ENCODE results near the gene ITIH3.
A peak's percentile ranks its signal among the peaks of the same experiment; 100 is the strongest.
"Not testable (repeated sequence)": the region's sequence is repeated elsewhere in the genome, so short reads cannot be mapped to it uniquely, and the experiment has no call there.

The ITIH3 gene, protein sequence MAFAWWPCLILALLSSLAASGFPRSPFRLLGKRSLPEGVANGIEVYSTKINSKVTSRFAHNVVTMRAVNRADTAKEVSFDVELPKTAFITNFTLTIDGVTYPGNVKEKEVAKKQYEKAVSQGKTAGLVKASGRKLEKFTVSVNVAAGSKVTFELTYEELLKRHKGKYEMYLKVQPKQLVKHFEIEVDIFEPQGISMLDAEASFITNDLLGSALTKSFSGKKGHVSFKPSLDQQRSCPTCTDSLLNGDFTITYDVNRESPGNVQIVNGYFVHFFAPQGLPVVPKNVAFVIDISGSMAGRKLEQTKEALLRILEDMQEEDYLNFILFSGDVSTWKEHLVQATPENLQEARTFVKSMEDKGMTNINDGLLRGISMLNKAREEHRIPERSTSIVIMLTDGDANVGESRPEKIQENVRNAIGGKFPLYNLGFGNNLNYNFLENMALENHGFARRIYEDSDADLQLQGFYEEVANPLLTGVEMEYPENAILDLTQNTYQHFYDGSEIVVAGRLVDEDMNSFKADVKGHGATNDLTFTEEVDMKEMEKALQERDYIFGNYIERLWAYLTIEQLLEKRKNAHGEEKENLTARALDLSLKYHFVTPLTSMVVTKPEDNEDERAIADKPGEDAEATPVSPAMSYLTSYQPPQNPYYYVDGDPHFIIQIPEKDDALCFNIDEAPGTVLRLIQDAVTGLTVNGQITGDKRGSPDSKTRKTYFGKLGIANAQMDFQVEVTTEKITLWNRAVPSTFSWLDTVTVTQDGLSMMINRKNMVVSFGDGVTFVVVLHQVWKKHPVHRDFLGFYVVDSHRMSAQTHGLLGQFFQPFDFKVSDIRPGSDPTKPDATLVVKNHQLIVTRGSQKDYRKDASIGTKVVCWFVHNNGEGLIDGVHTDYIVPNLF

DNA sequence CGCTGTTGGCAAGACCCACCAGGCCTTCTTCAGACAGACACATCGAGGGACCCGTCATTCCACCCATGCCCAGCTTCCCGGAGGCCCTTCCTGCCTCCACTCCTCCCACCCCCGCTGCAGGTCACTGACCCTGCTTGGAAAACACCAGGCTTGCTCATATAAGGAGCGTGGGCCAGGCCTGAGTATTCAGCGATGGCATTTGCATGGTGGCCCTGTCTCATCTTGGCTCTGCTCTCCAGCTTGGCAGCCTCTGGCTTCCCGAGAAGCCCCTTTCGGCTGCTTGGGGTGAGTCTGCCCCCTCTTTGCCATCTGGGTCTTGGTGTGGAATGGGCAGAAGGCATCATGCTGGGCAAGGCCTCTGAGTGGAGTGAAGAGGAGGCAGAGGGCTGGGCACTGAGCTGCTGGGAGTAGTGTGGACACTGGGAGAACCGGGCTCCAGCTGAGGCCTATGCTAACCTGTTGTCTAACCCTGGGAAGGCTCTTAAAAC is at the start of gene ITIH3:
Gene ITIH3 (plus strand): TSS at position 185 of the 488 bp plus-strand sequence. CDS start 8 bp downstream, at position 193.
- no peak for DNase-seq (ENCODE audit: low read depth, low spot score)

DNA sequence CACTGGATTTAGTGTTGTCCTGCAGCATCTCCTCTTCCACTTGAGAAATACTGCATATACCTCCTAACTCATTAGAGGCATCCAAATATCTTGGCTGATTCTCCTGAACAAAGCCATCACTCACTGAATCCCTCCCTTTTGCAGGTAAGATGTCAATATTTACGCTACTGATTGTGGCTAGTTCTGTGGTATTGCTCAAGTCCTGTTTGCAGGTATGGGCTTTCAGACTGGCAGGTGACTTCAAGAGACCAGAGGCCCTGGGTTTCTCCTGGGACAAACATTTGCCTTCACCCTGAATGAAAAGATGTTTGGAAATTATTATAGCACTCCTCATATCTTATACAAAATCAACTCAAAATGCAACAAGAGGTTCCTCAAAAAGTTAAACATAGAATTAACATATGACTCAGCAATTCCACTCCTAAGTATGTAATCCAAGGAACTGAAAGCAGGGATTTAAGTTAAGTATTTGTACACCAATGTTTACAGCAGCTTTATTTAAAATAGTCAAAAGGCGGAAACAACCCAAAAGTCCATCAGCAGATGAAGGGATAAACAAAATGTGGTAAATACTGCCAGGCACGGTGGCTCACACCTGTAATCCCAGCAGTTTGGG is 42.4 kb upstream of the ITIH3 start:
- no peak for DNase-seq (ENCODE audit: low read depth, low spot score)

DNA sequence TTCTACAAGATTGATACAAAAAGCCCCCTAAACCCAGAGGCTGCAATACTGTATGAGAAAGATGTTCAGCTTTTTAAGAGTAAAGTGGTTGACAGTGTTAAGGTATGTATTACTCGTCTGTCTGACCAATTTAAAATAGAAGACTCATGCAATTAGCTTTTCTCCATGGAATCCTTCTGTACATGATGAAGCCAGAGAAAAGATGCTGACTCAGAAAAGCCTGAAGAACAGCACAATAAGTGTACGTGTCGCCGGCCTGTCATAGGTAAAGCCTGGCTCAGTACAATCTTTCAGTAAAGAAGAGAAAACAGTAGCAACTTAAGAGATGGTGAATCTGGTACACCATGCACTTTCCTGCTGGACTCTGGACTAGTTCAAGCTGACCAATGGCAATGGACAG is 40.2 kb upstream of the ITIH3 start:
- no peak for DNase-seq (ENCODE audit: low read depth, low spot score)

DNA sequence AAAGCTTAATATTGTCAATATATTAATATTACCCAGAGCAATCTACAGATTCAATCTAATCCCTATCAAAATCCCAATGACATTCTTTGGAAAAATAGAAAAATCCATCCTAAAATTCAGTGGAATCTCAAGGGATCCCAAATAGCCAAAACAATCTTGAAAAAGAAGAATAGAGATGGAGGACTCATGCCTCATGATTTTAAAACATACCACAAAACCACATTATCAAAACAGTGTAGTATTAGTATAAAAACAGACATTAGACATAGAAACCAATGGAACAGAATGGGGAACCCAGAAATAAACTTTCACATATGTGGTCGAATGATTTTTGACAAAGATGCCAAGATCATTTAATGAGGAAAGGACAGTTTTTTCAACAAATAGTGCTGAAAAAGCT is 38.5 kb upstream of the ITIH3 start:
- DNase-seq (ENCODE audit: low read depth, low spot score) = no peak

DNA sequence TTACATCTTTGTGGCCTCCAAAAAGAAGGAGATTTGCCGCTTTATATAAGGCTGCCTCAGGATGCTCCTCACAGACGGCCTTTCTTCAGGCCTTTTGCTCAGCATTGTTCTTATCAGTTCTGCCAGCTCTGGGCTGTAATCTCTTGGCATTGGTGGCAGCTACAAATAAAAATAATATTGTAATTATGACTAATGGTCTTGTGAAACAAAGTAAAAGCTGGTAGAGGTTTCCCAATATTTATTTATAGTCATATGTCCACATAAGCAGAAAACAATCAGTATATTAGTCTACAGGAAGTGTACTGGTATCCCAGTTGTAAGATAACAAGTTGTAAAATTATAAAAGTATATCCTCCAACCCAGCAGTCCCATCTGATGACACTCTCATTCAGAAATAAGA is 31.1 kb upstream of the ITIH3 start:
- DNase-seq (ENCODE audit: low read depth, low spot score) = no peak

DNA sequence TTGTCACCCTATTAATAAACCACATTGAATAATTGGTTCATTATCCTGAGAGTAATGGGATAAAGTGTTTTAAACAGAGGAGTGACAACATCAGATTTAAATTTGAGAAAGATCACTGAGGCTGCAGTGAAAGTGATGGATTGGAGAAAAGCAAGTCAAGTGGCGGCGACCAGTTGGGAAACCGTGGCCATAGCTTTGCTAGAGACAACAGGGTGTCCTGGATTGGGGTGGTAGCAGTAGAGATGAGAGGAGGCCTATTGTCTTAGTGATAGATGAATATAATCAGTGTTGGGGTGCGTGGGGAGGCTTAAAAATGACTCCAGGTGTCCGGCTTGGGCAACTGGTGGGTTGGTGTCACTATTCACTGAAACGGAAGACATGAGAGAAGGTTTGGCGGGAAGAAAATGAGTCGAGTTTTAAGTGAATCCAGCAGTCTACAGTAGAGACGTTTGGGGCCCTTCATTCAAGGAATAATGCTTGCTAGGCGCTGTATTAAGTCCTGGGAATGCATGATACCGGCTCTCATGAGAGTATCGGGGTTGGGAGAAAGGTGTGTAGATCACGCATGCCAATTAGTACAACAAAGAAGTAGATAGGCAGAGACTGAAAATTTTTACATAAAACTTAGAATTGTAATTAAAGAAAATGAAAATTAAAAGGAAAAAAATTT is 24.7 kb upstream of the ITIH3 start:
- no peak for DNase-seq (ENCODE audit: low read depth, low spot score)

DNA sequence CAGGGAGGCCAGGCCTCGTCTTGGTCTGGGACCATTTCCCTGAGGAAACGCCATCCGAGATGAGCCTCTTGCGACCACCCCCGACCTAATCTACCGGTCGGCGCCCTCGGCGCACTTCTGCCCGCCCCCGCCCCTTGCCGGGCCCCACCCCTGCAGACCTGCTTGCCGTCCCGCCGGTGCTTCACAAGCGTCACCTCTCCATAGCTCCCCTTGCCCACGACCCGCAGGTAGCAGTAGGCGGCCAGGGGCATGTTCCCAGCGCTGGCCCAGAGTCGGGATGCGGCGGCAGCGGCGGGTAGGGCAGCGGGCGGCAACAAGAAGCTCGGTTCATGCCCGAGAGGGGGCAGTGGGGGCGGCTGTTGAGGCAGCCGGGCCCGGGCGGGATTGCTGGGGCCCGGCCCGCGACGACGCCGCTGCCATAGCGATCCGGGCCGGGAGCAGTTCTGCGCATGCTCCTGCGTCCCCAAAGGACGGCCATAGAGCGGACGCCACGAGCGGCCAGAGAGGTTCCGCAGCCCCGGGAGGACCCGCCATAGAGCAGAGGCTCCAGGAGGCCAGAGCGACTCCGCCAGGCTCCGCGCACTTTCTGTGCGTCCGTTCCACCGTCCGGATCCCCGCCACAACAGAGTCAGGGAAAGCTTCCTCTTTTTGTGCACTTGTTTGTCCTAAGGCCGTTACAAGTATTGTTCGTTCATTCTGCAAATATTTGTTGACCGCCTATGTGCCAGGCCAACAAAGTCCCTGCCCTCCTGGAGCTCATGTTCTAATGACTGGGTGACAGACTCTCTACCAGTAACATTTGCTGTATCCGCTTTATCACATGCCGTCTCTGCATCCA is 23.9 kb upstream of the ITIH3 start, which contains the start of gene NEK4:
Gene NEK4 (minus strand): TSS at position 445 of the 838 bp plus-strand sequence. CDS start 194 bp downstream, at position 251.
- DNase-seq (ENCODE audit: low read depth, low spot score) = peak; percentile 61

DNA sequence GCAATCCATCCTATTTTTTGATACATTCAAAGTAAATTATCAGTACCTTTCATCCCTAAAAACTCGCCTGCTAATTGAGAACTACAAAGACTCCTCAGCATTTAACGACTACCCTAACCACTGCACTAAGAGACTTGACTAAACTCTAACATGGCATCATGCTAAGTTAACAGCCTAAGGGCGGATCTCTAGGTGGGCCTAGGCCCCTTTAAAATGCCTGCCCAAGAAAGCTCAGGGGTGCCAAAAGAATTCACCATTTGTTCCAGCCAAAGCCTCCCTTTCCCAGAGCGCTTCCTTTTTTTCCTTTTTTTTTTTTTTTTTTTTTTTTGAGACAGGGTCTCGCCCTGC is 23.3 kb upstream of the ITIH3 start:
- DNase-seq (ENCODE audit: low read depth, low spot score) = no peak

DNA sequence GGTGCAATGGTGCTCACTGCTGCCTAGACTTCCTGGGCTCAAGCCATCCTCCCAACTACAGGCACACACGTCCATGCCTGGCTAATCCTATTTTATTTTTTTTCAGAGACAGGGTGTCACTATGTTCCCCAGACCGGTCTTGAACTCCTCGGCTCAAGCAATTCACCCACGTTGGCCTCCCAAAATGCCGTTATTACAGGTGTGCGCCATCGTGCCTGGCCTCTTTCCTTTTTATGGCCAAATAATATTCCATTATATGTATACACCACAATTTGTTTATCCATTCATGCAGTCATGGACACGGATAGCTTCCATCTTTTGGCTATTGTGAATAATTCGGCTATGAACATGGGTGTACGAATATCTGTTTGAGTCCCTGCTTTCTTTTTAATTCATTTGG is 22.9 kb upstream of the ITIH3 start:
- DNase-seq (ENCODE audit: low read depth, low spot score) = no peak

DNA sequence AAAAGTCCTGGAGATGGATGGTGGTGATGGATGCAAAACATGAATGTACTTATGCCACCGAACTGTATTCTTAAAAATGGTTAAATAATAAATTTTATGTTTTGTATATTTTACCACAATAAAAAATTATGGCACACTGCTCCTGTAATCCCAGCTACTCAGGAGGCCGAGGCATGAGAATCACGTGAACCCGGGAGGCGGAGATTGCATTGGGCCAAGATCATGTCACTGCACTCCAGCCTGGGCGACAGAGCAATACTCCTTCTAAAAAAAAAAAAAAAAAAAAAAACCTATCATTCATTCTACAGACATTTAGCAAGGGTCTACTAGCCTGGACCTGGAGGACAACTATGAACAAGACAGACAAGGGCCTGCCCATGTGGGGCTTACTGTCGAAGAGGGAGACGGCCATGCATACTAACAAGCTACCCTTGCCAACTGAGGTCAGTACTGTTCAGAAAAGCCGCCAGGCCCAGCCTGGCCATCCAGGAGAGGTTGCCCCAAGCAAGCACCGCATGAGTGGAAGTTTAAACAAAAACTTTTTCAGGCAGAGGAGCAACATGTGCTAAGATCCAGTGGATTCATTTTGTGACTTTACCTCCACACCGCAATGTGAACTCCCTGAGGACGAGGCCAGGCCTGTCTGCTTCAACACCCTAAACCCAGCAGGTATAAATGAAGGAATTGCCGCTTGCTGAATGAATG is 21.1 kb upstream of the ITIH3 start:
- DNase-seq (ENCODE audit: low read depth, low spot score) = no peak

DNA sequence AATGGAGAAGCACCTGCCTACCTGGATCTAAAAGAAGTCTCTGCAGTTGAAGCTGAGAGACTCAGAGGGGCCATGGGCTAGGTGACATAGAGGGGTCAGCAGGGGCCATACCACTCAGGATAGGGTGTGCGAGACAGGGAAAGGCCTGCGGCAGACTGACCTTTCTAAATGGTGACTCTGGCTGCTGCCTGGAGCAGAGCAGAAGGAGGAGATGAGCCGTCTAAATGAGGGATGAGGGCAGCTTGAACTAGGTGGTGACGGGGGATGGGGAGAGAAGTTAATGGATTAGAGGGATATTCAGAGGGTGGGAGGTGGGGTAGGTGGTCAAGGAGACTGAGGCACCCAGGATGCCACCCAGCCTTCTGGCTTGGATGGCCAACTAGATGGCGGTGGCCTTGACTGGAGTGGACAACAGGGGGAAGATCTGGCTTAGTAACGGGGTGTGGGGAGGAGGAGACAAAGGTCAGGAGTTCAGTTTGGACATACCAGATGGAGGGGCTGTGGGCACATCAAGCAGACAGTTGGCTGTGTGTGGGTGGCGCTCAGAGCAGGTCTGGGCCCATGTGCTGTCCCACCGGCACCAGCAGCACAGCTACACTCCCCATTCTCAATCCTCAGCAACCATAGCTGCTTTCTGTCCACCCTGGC is 20.4 kb upstream of the ITIH3 start:
- DNase-seq (ENCODE audit: low read depth, low spot score) = no peak

DNA sequence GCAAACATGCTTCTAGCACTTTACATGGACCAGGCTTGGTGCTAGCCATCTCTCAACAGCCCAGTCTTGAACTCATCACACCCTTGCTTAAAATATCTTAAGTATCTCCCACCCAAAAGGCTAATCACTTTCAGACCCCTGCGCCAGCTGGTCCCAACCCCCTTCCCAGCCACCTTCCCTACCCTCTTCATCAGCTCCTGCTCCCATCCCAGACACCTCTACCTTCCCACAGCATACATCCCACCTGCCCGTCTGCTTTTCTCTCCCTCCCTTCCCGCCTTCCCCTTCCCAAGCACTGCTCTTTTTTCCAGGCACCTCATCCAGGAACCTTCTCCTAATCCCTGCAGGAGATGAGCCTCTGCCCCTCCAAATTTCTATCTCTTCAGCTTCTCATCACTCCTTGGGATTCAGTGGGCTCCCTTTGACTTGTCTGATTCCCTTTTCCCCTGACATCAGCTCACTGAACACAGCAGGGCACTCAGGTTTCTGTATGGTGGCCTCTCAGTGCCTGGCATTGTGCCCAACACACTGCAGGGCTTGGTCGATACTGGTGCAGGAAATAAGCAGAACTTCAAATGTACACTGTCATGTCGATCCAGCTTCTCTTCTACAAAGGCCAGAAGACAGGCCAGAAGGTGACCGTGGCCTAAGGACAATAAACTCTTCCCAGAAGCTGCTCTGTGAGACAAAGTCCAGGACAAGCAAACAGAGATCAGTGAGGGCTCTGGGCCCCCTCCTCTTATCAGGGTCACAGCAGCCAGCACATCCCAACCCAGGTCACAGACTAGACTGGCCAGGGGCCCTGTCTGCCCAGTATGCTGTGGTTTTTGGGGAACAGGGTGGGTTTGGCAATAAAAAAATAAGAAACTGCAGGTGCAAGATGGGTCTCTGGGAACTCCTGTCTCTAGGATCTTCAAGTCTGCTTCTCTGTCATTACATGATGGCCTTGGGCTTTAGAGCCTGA is 19.4 kb upstream of the ITIH3 start:
- DNase-seq (ENCODE audit: low read depth, low spot score) = no peak

DNA sequence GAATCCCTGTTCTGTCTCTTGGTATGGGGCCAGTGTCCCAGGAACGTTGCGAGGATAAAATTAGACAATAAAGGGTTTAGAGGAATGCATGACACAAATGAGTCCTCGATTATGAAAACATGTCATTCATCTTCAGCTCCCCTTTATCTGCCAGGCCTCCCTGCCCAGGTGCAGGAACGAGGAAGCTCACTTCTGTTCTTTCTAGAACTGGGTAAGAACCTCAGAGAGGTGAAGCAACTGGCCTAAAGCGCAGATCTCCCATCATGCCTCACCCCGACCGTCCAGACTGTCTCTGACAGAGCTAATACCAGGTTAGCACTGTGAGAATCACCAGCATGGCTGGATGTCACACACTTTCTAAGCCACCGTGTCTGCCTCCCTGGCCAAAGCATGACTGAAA is 18.7 kb upstream of the ITIH3 start:
- no peak for DNase-seq (ENCODE audit: low read depth, low spot score)

DNA sequence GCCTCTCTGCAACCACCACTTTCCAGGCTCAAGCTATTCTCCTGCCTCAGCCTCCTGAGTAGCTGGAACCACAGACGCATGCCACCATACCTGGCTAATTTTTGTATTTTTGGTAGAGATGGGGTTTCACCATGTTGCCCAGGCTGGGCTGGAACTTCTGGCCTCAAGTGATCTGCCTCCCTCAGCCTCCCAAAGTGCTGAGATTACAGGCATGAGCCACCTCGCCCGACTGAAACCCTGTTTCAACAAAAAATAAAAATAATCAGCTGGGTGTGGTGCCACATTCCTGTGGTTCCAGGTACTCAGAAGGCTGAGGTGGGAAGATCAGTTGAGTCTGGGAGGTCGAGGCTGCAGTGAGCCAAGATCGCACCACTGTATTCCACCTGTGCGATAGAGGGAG is 18.1 kb upstream of the ITIH3 start:
- not testable (repeated sequence) for DNase-seq (ENCODE audit: low read depth, low spot score)

DNA sequence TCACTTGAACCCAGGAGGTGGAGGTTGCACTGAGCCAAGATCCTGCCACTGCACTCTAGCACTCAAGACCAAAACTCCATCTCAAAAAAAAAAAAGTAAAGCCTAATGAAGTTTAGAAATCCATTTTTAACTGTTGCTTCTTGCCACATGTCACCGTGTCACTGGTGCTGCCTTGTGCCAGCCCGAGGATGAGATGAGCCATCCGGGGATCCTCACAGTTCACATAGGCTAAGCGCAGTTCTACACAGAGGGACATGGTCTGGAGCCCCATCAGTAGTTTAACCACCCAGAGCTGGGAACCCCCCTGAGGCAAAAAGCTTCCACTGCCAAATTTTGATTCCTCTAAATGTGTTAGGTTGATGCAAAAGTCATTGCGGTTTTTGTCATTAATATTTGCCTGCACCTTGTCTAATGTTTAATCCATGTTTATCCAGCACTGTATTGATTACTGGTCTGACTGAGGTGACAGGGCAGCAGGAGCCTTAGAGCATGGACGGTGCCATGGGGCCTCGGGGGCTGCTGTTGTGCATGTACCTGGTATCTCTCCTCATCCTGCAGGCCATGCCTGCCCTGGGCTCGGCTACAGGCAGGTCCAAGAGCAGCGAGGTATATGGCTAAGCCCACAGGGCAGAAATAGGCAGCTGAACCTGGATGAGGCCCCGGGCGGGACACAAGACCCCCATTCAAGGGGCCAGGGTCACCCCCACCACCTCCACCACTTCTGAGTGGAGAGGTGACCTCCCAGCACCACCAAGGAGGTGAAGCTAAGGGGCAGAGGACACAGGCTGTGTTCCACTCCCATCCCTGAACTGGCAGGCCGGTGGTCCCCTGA is 17.3 kb upstream of the ITIH3 start, which contains the start of gene ITIH1:
Gene ITIH1 (plus strand): TSS at position 473 of the 832 bp plus-strand sequence. CDS start 17 bp downstream, at position 490.
- no peak for DNase-seq (ENCODE audit: low read depth, low spot score)

DNA sequence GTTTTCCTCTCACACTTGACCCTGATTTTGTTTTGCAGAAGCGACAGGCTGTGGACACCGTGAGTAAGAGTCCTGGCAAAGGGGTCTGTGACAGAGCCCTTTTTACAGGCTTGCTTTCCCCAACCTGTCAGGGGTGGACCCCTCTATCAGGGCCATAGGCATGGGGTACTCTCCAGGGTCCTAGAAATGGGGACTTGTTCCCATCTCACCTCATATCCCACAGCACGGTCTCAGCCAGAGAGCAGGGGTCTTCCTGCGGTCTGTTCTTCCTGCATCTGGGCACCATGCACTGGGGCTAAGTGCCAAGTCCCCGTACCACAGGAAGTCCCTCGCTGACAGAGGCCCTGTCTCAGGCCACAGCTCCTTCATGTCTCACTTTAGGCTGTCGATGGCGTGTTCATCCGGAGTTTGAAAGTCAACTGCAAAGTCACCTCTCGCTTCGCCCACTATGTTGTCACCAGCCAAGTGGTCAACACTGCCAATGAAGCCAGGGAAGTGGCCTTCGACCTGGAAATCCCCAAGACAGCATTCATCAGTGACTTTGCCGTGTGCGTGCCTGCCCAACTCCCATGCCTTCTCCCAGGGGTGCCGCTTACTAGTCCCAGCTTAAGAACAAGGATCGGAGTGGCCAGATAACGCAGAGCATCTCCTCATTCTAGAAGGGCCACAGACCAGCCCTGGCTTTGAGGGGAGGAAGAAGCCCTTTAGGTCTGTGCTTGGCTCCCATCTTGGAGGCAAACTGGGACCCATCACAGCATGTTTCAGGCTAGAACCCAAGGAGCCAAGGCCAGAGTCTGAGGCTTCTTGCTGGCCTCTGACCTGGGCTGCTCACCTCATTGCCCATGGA is 16.4 kb upstream of the ITIH3 start:
- no peak for DNase-seq (ENCODE audit: low read depth, low spot score)

Data from smooth muscle cell of the brain vasculature (primary cell).